ENCODE results near the gene PRKCZ. TPM values are rescaled to one million over a fixed set of nuclear protein-coding genes. Genes with fewer than 3 reads are reported as not detected.

PRKCZ gene
- total and polyA plus RNA-seq, 2 experiments from 2014 or later: 26.2 to 36.9 TPM

DNA sequence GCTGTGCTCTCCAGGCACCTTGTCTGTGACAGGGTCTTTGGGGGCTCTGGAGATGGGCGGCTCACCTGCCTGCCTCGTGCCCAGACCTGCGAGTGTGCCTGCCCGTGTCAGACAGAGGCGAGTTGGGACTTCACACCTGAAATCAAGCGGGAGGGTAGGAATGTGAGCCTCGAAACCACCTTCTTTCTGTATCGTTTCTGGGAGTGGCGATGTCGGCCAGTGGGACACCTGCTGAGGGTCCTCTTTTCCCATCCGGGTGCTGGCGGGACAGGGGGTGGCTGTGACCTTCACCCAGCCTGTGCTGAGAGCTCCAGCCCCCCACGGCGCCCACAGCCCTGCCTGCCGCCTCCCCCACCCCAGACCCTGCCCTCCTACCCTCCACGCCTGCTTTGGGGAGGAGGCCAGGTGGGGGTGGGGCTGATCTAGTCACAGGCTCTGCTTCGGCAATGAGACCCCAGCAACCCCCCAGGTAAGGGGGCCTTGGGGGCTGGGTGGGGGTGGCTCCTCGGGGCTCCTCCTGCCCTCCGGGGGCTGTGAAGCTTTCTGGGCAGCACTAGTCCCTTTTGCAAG is 160.0 kb downstream of the PRKCZ start:
- H3K36me3 ChIP-seq (ENCODE audit: insufficient read depth): no peaks in the 10 kb centered on the region
- H4K20me1 ChIP-seq (replicated peaks; ENCODE audit: insufficient read depth): no peaks in the 10 kb centered on the region
- no peak for ATAC-seq
- H3K9me2 ChIP-seq (ENCODE audit: insufficient read depth): no peaks in the 10 kb centered on the region
- no peak overlapping the region for H3K4me3 Mint-ChIP-seq
- no peak overlapping the region for H3K4me2 ChIP-seq
- no peak overlapping the region for H3K27ac ChIP-seq (ENCODE audit: low read depth)
- no peak for TF ChIP-seq ZNF114 (CRISPR knock-in tag; IDR thresholded peaks at IDR 0.05)
- TF ChIP-seq, protein P1, sequence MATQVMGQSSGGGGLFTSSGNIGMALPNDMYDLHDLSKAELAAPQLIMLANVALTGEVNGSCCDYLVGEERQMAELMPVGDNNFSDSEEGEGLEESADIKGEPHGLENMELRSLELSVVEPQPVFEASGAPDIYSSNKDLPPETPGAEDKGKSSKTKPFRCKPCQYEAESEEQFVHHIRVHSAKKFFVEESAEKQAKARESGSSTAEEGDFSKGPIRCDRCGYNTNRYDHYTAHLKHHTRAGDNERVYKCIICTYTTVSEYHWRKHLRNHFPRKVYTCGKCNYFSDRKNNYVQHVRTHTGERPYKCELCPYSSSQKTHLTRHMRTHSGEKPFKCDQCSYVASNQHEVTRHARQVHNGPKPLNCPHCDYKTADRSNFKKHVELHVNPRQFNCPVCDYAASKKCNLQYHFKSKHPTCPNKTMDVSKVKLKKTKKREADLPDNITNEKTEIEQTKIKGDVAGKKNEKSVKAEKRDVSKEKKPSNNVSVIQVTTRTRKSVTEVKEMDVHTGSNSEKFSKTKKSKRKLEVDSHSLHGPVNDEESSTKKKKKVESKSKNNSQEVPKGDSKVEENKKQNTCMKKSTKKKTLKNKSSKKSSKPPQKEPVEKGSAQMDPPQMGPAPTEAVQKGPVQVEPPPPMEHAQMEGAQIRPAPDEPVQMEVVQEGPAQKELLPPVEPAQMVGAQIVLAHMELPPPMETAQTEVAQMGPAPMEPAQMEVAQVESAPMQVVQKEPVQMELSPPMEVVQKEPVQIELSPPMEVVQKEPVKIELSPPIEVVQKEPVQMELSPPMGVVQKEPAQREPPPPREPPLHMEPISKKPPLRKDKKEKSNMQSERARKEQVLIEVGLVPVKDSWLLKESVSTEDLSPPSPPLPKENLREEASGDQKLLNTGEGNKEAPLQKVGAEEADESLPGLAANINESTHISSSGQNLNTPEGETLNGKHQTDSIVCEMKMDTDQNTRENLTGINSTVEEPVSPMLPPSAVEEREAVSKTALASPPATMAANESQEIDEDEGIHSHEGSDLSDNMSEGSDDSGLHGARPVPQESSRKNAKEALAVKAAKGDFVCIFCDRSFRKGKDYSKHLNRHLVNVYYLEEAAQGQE (IDR thresholded peaks at IDR 0.05; ENCODE audit: unreplicated experiment): no peak
- TF ChIP-seq ZNF462 (CRISPR knock-in tag; IDR thresholded peaks at IDR 0.05): no peak
- no peak for TF ChIP-seq STAT1 (IDR thresholded peaks at IDR 0.05; ENCODE audit: unreplicated experiment)
- no peak for TF ChIP-seq EZH2 (IDR thresholded peaks at IDR 0.05; ENCODE audit: low read depth, unreplicated experiment)
- no peak for TF ChIP-seq NANOG (IDR thresholded peaks at IDR 0.05; ENCODE audit: borderline replicate concordance)
- TF ChIP-seq POLR2AphosphoS5 (IDR thresholded peaks at IDR 0.05; ENCODE audit: low read depth): no peak
- TF ChIP-seq CREB1 (CRISPR knock-in tag; IDR thresholded peaks at IDR 0.05; ENCODE audit: low read depth): no peak
- TF ChIP-seq CTCF (conservative IDR thresholded peaks at IDR 0.05; ENCODE audit: low read depth in 2 of 2): no peak
- no peak for TF ChIP-seq EZH2phosphoT487 (IDR thresholded peaks at IDR 0.05; ENCODE audit: unreplicated experiment)
- no peak for TF ChIP-seq ZNF331 (CRISPR knock-in tag; IDR thresholded peaks at IDR 0.05; ENCODE audit: low read depth)
- TF ChIP-seq JUNB (IDR thresholded peaks at IDR 0.05; ENCODE audit: unreplicated experiment): no peak
- TF ChIP-seq ETS1 (IDR thresholded peaks at IDR 0.05): no peak
- H3F3A ChIP-seq (replicated peaks; ENCODE audit: low read depth): peaks cover 13% of the 10 kb centered on the region; the same call in 1 of the 2 replicates
- no peaks in the 10 kb centered on the region for H3K79me2 ChIP-seq (replicated peaks; ENCODE audit: insufficient read depth)
- no peak overlapping the region for H3K4me3 ChIP-seq
- no peak overlapping the region for H2AFZ ChIP-seq
- no peak overlapping the region for H3K27ac Mint-ChIP-seq
- peaks cover 22% of the 10 kb centered on the region for H3K27me3 Mint-ChIP-seq (ENCODE audit: insufficient read depth, low read depth, poor library complexity)
- peaks cover 6% of the 10 kb centered on the region; the same call in 1 of the 2 replicates for H3K27me3 ChIP-seq (ENCODE audit: insufficient read depth)
- no peak for DNase-seq (ENCODE audit: low spot score)
- H3K4me1 ChIP-seq (ENCODE audit: insufficient read depth): peaks cover 19% of the 10 kb centered on the region
- no peaks in the 10 kb centered on the region for H3K36me3 Mint-ChIP-seq (ENCODE audit: low read depth)
- H3K9me3 Mint-ChIP-seq: no peaks in the 10 kb centered on the region
- peaks cover 22% of the 10 kb centered on the region for H3K4me1 Mint-ChIP-seq
